HCT116 (cell line): Measurements from ENCODE around the gene DPP6. TPM values are rescaled to one million over a fixed set of nuclear protein-coding genes. Genes with fewer than 3 reads are reported as not detected.

ENCODE experiments used
- ATAC-seq: fragments of 200-7000 bp; cut with Tn5 transposase; 2 replicates; pipeline ENCODE4 v1.9.1; 2020; ENCODE audit warnings: mild to moderate bottlenecking, moderate library complexity
- BruUV-seq: library from RNA; stranded (reverse); fragments of 400-500 nt; replicated peaks from 2 replicates; lab custom pipeline; 2021; lab: Mats Ljungman, UMichigan
- CTCF ChIA-PET: fragments of 300-600 bp; sonication (Branson Sonifier 250); formaldehyde crosslinking; loops from one replicate; lab custom pipeline; 2021; ENCODE audit warnings: antibody characterized with exemption; lab: Charles Lee
- POLR2A ChIA-PET: fragments of 300-600, 350-600 bp; sonication (Branson Sonifier 250); formaldehyde crosslinking; loops from one replicate; lab custom pipeline; 2021; ENCODE audit warnings: antibody characterized with exemption; lab: Charles Lee
- RAD21 ChIA-PET, 2 experiments: fragments of 300-600 bp; sonication (Branson Sonifier 250); formaldehyde crosslinking; loops; one replicate each; lab custom pipeline; 2023; ENCODE audit warnings: low total read pairs in 2 of 2; ENCODE audit not compliant: uncharacterized antibody in 2 of 2, unreplicated experiment in 2 of 2, low non-redundant PET in 1 of 2; lab: Charles Lee
- DNase-seq: peaks from one replicate; pipeline ENCODE4 v3.0.0-alpha.2; 2010; ENCODE audit warnings: low read depth, low spot score
- H2AFZ ChIP-seq: fragments of 200-600 bp; shearing (Covaris generic), sonication (generic); 2 replicates; pipeline ENCODE4 v1.6.1; 2017; ENCODE audit warnings: low read depth, mixed run types, mixed read lengths, antibody characterized with exemption, low read length; ENCODE audit not compliant: poor library complexity, severe bottlenecking
- H3K27ac ChIP-seq: 2 replicates; pipeline ENCODE4 v1.5.1; 2012; ENCODE audit warnings: low read depth, low read length
- H3K27me3 ChIP-seq: fragments of 200-600 bp; sonication (generic); 2 replicates; pipeline ENCODE4 v1.6.1; 2016; ENCODE audit warnings: mixed run types, low read length, mixed read lengths; ENCODE audit not compliant: insufficient read depth
- H3K36me3 ChIP-seq, 2 experiments: fragments of 200-500 bp in 1 of 2; fragments of 200-600 bp in 1 of 2; sonication (Bioruptor generic) in 1 of 2; sonication (generic) in 1 of 2; 2 replicates each; pipeline versions ENCODE4 v1.5.1 to v1.6.1; 2014 to 2016; ENCODE audit warnings: low read length in 2 of 2, inconsistent platforms in 1 of 2, mixed read lengths in 1 of 2, mixed run types in 1 of 2; ENCODE audit not compliant: insufficient read depth in 2 of 2, control insufficient read depth in 1 of 2
- H3K4me1 ChIP-seq, 2 experiments: fragments of 200-600 bp in 1 of 2; sonication (generic) in 1 of 2; 2 replicates each; pipeline versions ENCODE4 v1.5.1 to v1.6.1; 2012 to 2017; ENCODE audit warnings: low read length in 2 of 2, inconsistent platforms in 1 of 2, mild to moderate bottlenecking in 1 of 2, mixed read lengths in 1 of 2, mixed run types in 1 of 2, moderate library complexity in 1 of 2; ENCODE audit not compliant: insufficient read depth in 2 of 2, control insufficient read depth in 1 of 2
- H3K4me2 ChIP-seq: fragments of 200-600 bp; sonication (generic); 2 replicates; pipeline ENCODE4 v1.6.1; 2017; ENCODE audit warnings: mixed run types, low read length, mixed read lengths
- H3K4me3 ChIP-seq, 2 experiments: fragments of 200-600 bp in 1 of 2; sonication (generic) in 1 of 2; replicated peaks in 1 of 2; 2 replicates each; pipeline ENCODE4 v1.5.1; 2011 to 2016; ENCODE audit warnings: low read length in 2 of 2, control low read depth in 1 of 2, low read depth in 1 of 2, mild to moderate bottlenecking in 1 of 2, mixed read lengths in 1 of 2, mixed run types in 1 of 2
- H3K79me2 ChIP-seq: fragments of 200-600 bp; sonication (generic); 2 replicates; pipeline ENCODE4 v1.6.1; 2017; ENCODE audit warnings: mild to moderate bottlenecking, mixed run types, low read length, moderate library complexity, mixed read lengths; ENCODE audit not compliant: insufficient read depth
- H3K9ac ChIP-seq: fragments of 200-600 bp; sonication (generic); 2 replicates; pipeline ENCODE4 v1.6.1; 2016; ENCODE audit warnings: low read length, mixed read lengths
- H3K9me2 ChIP-seq: fragments of 200-600 bp; sonication (generic), shearing (Covaris generic); 2 replicates; pipeline ENCODE4 v1.6.1; 2017; ENCODE audit warnings: mixed run types, mild to moderate bottlenecking, moderate library complexity; ENCODE audit not compliant: insufficient read depth
- H3K9me3 ChIP-seq, 2 experiments: fragments of 200-500 bp in 1 of 2; fragments of 200-600 bp in 1 of 2; sonication (Bioruptor generic) in 1 of 2; sonication (generic) in 1 of 2; 2 replicates each; pipeline ENCODE4 v1.6.1; 2014 to 2017; ENCODE audit warnings: low read length in 2 of 2, mixed read lengths in 2 of 2, inconsistent platforms in 1 of 2, low read depth in 1 of 2, mild to moderate bottlenecking in 1 of 2, mixed run types in 1 of 2, moderate library complexity in 1 of 2; ENCODE audit not compliant: control insufficient read depth in 1 of 2, insufficient read depth in 1 of 2
- H4K20me1 ChIP-seq: fragments of 200-600 bp; sonication (generic), shearing (Covaris generic); 2 replicates; pipeline ENCODE4 v1.6.1; 2017; ENCODE audit warnings: mixed run types, mild to moderate bottlenecking, moderate library complexity; ENCODE audit not compliant: insufficient read depth
- EGR1 ChIP-seq: IDR thresholded peaks from 2 replicates; pipeline ENCODE4 v1.6.1; 2012; ENCODE audit warnings: low read depth
- ELF1 ChIP-seq: IDR thresholded peaks from 2 replicates; pipeline ENCODE4 v1.6.1; 2012; ENCODE audit warnings: low read depth, borderline replicate concordance
- EZH2 ChIP-seq: fragments of 200-600 bp; sonication (generic); IDR thresholded peaks from 2 replicates; pipeline ENCODE4 v1.6.1; 2017; ENCODE audit warnings: antibody characterized with exemption, mixed run types
- FOSL1 ChIP-seq: IDR thresholded peaks from 2 replicates; pipeline ENCODE4 v1.6.1; 2012; ENCODE audit warnings: low read depth
- POLR2AphosphoS5 ChIP-seq: IDR thresholded peaks from 2 replicates; pipeline ENCODE4 v1.6.1; 2011; ENCODE audit warnings: mild to moderate bottlenecking, low read depth, low read length, moderate library complexity
- SIN3A ChIP-seq: IDR thresholded peaks from 2 replicates; pipeline ENCODE4 v1.6.1; 2012; ENCODE audit warnings: low read depth
- SRF ChIP-seq: IDR thresholded peaks from 2 replicates; pipeline ENCODE4 v1.6.1; 2012; ENCODE audit warnings: low read depth
- ZFX ChIP-seq: fragments of 450-650 bp; IDR thresholded peaks from 2 replicates; pipeline ENCODE4 v1.6.1; 2017
- ZNF274 ChIP-seq: fragments of 200-500 bp; sonication (Bioruptor generic); IDR thresholded peaks from 2 replicates; pipeline ENCODE4 v1.6.1; 2014; ENCODE audit warnings: mild to moderate bottlenecking, low read depth, low read length, inconsistent platforms
- intact Hi-C: fragments of 100-400 bp; cut with micrococcal nuclease; formaldehyde crosslinking; loops from 2 replicates; pipeline ENCODE4 v1.10.0; 2022
- total RNA-seq: library from RNA; stranded (reverse); gene quantifications from one replicate; pipeline ENCODE4 v1.2.1, GENCODE V29; 2021; ENCODE audit not compliant: unreplicated experiment
- TF ChIP-seq, protein P1 (sequence below): IDR thresholded peaks from 2 replicates; pipeline ENCODE4 v1.6.1; 2012; ENCODE audit warnings: low read depth
- TF ChIP-seq, protein P2 (sequence below): IDR thresholded peaks from 2 replicates; pipeline ENCODE4 v1.6.1; 2012
- TF ChIP-seq, protein P3 (sequence below), 3 experiments: fragments of 200-600 bp in 1 of 3; sonication (generic) in 1 of 3; IDR thresholded peaks in 2 of 3; conservative IDR thresholded peaks in 1 of 3; 2 replicates each; pipeline ENCODE4 v1.5.1; 2012 to 2017; ENCODE audit warnings: low read depth in 2 of 3, low read length in 2 of 3, antibody characterized with exemption in 1 of 3, borderline replicate concordance in 1 of 3, control low read depth in 1 of 3, mild to moderate bottlenecking in 1 of 3, mixed read lengths in 1 of 3, mixed run types in 1 of 3, moderate library complexity in 1 of 3; ENCODE audit not compliant: insufficient read depth in 1 of 3

Gene DPP6
- total RNA-seq, 1 experiment from 2014 or later, result not detected

- Histone ChIP-seq H3K9me2 (no peaks in the 10 kb centered on the region), H3K4me2 (no peak overlapping the region), H3K36me3 (no peaks in the 10 kb centered on the region), H3K27ac (no peak overlapping the region), H3K27me3 (no peaks in the 10 kb centered on the region), H2AFZ (no peak overlapping the region), H4K20me1 (no peaks in the 10 kb centered on the region), H3K9me3 (peaks cover 6 to 17% of the 10 kb centered on the region in 2 experiments; a peak in 2 of 4 replicates), H3K9ac (no peak overlapping the region), H3K4me3 (no peak overlapping the region), H3K4me1 (no peaks in the 10 kb centered on the region), H3K79me2 (no peaks in the 10 kb centered on the region)
- RAD21 ChIA-PET, result no interaction called here
- intact Hi-C loops, result no loop called here
- BruUV-seq, result no TSS peak
- DNase-seq, result no peak
- no peak for ATAC-seq
- CTCF ChIA-PET, result no interaction called here
- TF ChIP-seq, protein P1, sequence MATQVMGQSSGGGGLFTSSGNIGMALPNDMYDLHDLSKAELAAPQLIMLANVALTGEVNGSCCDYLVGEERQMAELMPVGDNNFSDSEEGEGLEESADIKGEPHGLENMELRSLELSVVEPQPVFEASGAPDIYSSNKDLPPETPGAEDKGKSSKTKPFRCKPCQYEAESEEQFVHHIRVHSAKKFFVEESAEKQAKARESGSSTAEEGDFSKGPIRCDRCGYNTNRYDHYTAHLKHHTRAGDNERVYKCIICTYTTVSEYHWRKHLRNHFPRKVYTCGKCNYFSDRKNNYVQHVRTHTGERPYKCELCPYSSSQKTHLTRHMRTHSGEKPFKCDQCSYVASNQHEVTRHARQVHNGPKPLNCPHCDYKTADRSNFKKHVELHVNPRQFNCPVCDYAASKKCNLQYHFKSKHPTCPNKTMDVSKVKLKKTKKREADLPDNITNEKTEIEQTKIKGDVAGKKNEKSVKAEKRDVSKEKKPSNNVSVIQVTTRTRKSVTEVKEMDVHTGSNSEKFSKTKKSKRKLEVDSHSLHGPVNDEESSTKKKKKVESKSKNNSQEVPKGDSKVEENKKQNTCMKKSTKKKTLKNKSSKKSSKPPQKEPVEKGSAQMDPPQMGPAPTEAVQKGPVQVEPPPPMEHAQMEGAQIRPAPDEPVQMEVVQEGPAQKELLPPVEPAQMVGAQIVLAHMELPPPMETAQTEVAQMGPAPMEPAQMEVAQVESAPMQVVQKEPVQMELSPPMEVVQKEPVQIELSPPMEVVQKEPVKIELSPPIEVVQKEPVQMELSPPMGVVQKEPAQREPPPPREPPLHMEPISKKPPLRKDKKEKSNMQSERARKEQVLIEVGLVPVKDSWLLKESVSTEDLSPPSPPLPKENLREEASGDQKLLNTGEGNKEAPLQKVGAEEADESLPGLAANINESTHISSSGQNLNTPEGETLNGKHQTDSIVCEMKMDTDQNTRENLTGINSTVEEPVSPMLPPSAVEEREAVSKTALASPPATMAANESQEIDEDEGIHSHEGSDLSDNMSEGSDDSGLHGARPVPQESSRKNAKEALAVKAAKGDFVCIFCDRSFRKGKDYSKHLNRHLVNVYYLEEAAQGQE, result no peak
- TF ChIP-seq ZNF274, result no peak
- no peak for TF ChIP-seq ELF1
- TF ChIP-seq ZFX, result no peak
- no peak for TF ChIP-seq SIN3A
- TF ChIP-seq POLR2AphosphoS5, result no peak
- TF ChIP-seq SRF, result no peak
- TF ChIP-seq, protein P2, sequence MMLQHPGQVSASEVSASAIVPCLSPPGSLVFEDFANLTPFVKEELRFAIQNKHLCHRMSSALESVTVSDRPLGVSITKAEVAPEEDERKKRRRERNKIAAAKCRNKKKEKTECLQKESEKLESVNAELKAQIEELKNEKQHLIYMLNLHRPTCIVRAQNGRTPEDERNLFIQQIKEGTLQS, result no peak
- TF ChIP-seq, protein P3, sequence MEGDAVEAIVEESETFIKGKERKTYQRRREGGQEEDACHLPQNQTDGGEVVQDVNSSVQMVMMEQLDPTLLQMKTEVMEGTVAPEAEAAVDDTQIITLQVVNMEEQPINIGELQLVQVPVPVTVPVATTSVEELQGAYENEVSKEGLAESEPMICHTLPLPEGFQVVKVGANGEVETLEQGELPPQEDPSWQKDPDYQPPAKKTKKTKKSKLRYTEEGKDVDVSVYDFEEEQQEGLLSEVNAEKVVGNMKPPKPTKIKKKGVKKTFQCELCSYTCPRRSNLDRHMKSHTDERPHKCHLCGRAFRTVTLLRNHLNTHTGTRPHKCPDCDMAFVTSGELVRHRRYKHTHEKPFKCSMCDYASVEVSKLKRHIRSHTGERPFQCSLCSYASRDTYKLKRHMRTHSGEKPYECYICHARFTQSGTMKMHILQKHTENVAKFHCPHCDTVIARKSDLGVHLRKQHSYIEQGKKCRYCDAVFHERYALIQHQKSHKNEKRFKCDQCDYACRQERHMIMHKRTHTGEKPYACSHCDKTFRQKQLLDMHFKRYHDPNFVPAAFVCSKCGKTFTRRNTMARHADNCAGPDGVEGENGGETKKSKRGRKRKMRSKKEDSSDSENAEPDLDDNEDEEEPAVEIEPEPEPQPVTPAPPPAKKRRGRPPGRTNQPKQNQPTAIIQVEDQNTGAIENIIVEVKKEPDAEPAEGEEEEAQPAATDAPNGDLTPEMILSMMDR (IDR thresholded peaks at IDR 0.05 in 2 of 3, conservative IDR thresholded peaks at IDR 0.05 in 1 of 3; ENCODE audit: borderline replicate concordance in 1 of 3, insufficient read depth in 1 of 3, low read depth in 2 of 3, low read length in 2 of 3), result no peak
- TF ChIP-seq EZH2, result no peak
- no peak for TF ChIP-seq EGR1
- no peak for TF ChIP-seq FOSL1
- POLR2A ChIA-PET, result no interaction called here
Measured at GRCh38 chr7:154195266-154195665, 143.1 kb downstream of the DPP6 start.
